ENCODE results near the gene SLC26A9.

Gene SLC26A9

GRCh38 chr1:205981257-205981656 is 38.0 kb upstream of the SLC26A9 start:
- TF ChIP-seq EZH2 (IDR thresholded peaks at IDR 0.05; ENCODE audit: borderline replicate concordance, low read depth, low read length, severe bottlenecking) (no peak), CTCF (IDR thresholded peaks at IDR 0.05; ENCODE audit: borderline replicate concordance, extremely low read depth, low read length, poor library complexity, severe bottlenecking) (no peak)
- no peaks in the 10 kb centered on the region for H3K4me1 ChIP-seq (ENCODE audit: insufficient read depth, low read length)

GRCh38 chr1:205980237-205980870 is 37.1 kb upstream of the SLC26A9 start:
- Histone ChIP-seq H3K27me3 (ENCODE audit: insufficient read depth, low read length, poor library complexity) (no peaks in the 10 kb centered on the region), H3K9me3 (ENCODE audit: insufficient read depth, low read length, severe bottlenecking) (no peaks in the 10 kb centered on the region), H3K79me2 (ENCODE audit: insufficient read depth, low read length) (no peaks in the 10 kb centered on the region), H2AFZ (ENCODE audit: low read depth, low read length) (no peak overlapping the region), H3K27ac (ENCODE audit: low read length) (no peak overlapping the region), H3K9ac (ENCODE audit: low read depth, low read length) (no peak overlapping the region), H3K4me2 (ENCODE audit: insufficient read depth, low read length) (no peak overlapping the region), H4K20me1 (ENCODE audit: insufficient read depth, low read length) (peaks cover 3% of the 10 kb centered on the region; the same call in 1 of the 2 replicates), H3K4me3 (ENCODE audit: low read depth in 1 of 2, low read length in 2 of 2) (no peak overlapping the region), H3K4me1 (ENCODE audit: insufficient read depth, low read length) (no peaks in the 10 kb centered on the region), H3K36me3 (ENCODE audit: insufficient read depth, low read length) (no peaks in the 10 kb centered on the region)
- no peak for ATAC-seq (ENCODE audit: insufficient read depth, low read depth)
- no peak for DNase-seq
- no peak for TF ChIP-seq CTCF (IDR thresholded peaks at IDR 0.05; ENCODE audit: borderline replicate concordance, extremely low read depth, low read length, poor library complexity, severe bottlenecking)
- no peak for TF ChIP-seq EZH2 (IDR thresholded peaks at IDR 0.05; ENCODE audit: borderline replicate concordance, low read depth, low read length, severe bottlenecking)

More at GRCh38 chr1:205981257-205981656, 38.0 kb upstream of the SLC26A9 start:
- no peak overlapping the region for H3K27ac ChIP-seq (ENCODE audit: low read length)
- H4K20me1 ChIP-seq (ENCODE audit: insufficient read depth, low read length): 0 out of 2 replicates have a peak, but pooled peaks cover 2% of the 10 kb centered on the region
- H3K9ac ChIP-seq (ENCODE audit: low read depth, low read length): no peak overlapping the region
- no peaks in the 10 kb centered on the region for H3K36me3 ChIP-seq (ENCODE audit: insufficient read depth, low read length)
- no peak for ATAC-seq (ENCODE audit: insufficient read depth, low read depth)
- no peak overlapping the region for H2AFZ ChIP-seq (ENCODE audit: low read depth, low read length)
- H3K27me3 ChIP-seq (ENCODE audit: insufficient read depth, low read length, poor library complexity): no peaks in the 10 kb centered on the region
- no peaks in the 10 kb centered on the region for H3K9me3 ChIP-seq (ENCODE audit: insufficient read depth, low read length, severe bottlenecking)
- H3K4me3 ChIP-seq (ENCODE audit: low read depth in 1 of 2, low read length in 2 of 2): no peak overlapping the region
- no peaks in the 10 kb centered on the region for H3K79me2 ChIP-seq (ENCODE audit: insufficient read depth, low read length)
- no peak for DNase-seq
- no peak overlapping the region for H3K4me2 ChIP-seq (ENCODE audit: insufficient read depth, low read length)

- no peak overlapping the region for H3K4me2 ChIP-seq (ENCODE audit: insufficient read depth, low read length)
- no peaks in the 10 kb centered on the region for H3K36me3 ChIP-seq (ENCODE audit: insufficient read depth, low read length)
- H3K79me2 ChIP-seq (ENCODE audit: insufficient read depth, low read length): no peaks in the 10 kb centered on the region
- H2AFZ ChIP-seq (ENCODE audit: low read depth, low read length): no peak overlapping the region
- no peaks in the 10 kb centered on the region for H3K4me1 ChIP-seq (ENCODE audit: insufficient read depth, low read length)
- H4K20me1 ChIP-seq (ENCODE audit: insufficient read depth, low read length): peaks cover 3% of the 10 kb centered on the region; the same call in 1 of the 2 replicates
- DNase-seq: no peak
- no peak overlapping the region for H3K4me3 ChIP-seq (ENCODE audit: low read depth in 1 of 2, low read length in 2 of 2)
- TF ChIP-seq EZH2 (IDR thresholded peaks at IDR 0.05; ENCODE audit: borderline replicate concordance, low read depth, low read length, severe bottlenecking): no peak
- no peak for TF ChIP-seq CTCF (IDR thresholded peaks at IDR 0.05; ENCODE audit: borderline replicate concordance, extremely low read depth, low read length, poor library complexity, severe bottlenecking)
- ATAC-seq (ENCODE audit: insufficient read depth, low read depth): no peak
- no peak overlapping the region for H3K9ac ChIP-seq (ENCODE audit: low read depth, low read length)
- no peaks in the 10 kb centered on the region for H3K27me3 ChIP-seq (ENCODE audit: insufficient read depth, low read length, poor library complexity)
- no peak overlapping the region for H3K27ac ChIP-seq (ENCODE audit: low read length)
- no peaks in the 10 kb centered on the region for H3K9me3 ChIP-seq (ENCODE audit: insufficient read depth, low read length, severe bottlenecking)
Observed at GRCh38 chr1:205979301-205979700, 36.0 kb upstream of the SLC26A9 start.

Data from DND-41 (cell line).